ENCODE data around the gene SLC5A11.

GRCh38 chr16:24957887-24958286, 112.1 kb downstream of the SLC5A11 start:
- TF ChIP-seq, protein P1, sequence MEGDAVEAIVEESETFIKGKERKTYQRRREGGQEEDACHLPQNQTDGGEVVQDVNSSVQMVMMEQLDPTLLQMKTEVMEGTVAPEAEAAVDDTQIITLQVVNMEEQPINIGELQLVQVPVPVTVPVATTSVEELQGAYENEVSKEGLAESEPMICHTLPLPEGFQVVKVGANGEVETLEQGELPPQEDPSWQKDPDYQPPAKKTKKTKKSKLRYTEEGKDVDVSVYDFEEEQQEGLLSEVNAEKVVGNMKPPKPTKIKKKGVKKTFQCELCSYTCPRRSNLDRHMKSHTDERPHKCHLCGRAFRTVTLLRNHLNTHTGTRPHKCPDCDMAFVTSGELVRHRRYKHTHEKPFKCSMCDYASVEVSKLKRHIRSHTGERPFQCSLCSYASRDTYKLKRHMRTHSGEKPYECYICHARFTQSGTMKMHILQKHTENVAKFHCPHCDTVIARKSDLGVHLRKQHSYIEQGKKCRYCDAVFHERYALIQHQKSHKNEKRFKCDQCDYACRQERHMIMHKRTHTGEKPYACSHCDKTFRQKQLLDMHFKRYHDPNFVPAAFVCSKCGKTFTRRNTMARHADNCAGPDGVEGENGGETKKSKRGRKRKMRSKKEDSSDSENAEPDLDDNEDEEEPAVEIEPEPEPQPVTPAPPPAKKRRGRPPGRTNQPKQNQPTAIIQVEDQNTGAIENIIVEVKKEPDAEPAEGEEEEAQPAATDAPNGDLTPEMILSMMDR (conservative IDR thresholded peaks at IDR 0.05 in 1 of 2, IDR thresholded peaks at IDR 0.05 in 1 of 2; ENCODE audit: extremely low read depth in 1 of 2, insufficient read depth in 1 of 2, low read depth in 1 of 2, low read length in 2 of 2) = no peak
- TF ChIP-seq EZH2 (IDR thresholded peaks at IDR 0.05; ENCODE audit: borderline replicate concordance, low read length) = no peak
